GM12891 (cell line): ENCODE measurements around the gene PPP2R2D.

Experiments used
- PAX5 ChIP-seq: IDR thresholded peaks from 2 replicates; pipeline ENCODE4 v1.6.1; 2011; ENCODE audit warnings: low read length, moderate library complexity, mild to moderate bottlenecking; ENCODE audit not compliant: insufficient read depth, severe bottlenecking
- POLR2A ChIP-seq: IDR thresholded peaks from 2 replicates; pipeline ENCODE4 v1.6.1; 2011; ENCODE audit warnings: low read depth, low read length, control low read depth
- POLR2AphosphoS5 ChIP-seq: IDR thresholded peaks from 2 replicates; pipeline ENCODE4 v1.6.1; 2011; ENCODE audit warnings: low read depth, low read length, control low read depth
- TAF1 ChIP-seq: IDR thresholded peaks from 2 replicates; pipeline ENCODE4 v1.6.1; 2011; ENCODE audit warnings: low read depth, low read length, control low read depth

GRCh38 chr10:131972474-131973071 lies 71.8 kb downstream of the PPP2R2D start:
- no peak for TF ChIP-seq POLR2A
- no peak for TF ChIP-seq POLR2AphosphoS5
- no peak for TF ChIP-seq TAF1
- no peak for TF ChIP-seq PAX5
